ENCODE results near the gene EVI2A.
A peak's percentile ranks its signal among the peaks of the same experiment; 100 is the strongest.

- TF ChIP-seq CTCF (IDR thresholded peaks at IDR 0.05) (no peak), POLR2A (IDR thresholded peaks at IDR 0.05; ENCODE audit: low read depth) (no peak), POLR2AphosphoS5 (IDR thresholded peaks at IDR 0.05) (peak in 1 of 2 donors; percentile 40)
Observed at GRCh38 chr17:31318298-31318801, 3.1 kb downstream of the EVI2A start.

Measured in esophagus muscularis mucosa (tissue), 3 donors.